Esophagus muscularis mucosa (tissue), 4 donors: Measurements from ENCODE around the gene ROBO1. TPM values are rescaled to one million over a fixed set of nuclear protein-coding genes. Genes with fewer than 3 reads are reported as not detected.

Experiments used
- DNase-seq: peaks from one replicate; pipeline ENCODE4 v3.0.0-alpha.2; 2017; ENCODE audit errors: extremely low spot score
- H3K27ac ChIP-seq, 4 donors: fragments of 200-600 bp; sonication (generic); replicated peaks in 1 of 4; 1 replicate in 3 of 4; 2 replicates in 1 of 4; pipeline ENCODE4 v1.5.1; 2016 to 2019; ENCODE audit warnings: mild to moderate bottlenecking in 1 of 4
- H3K27me3 ChIP-seq, 4 donors: fragments of 200-600 bp; sonication (generic); one replicate each; pipeline versions ENCODE4 v1.5.1 to v1.6.0; 2016 to 2019
- H3K36me3 ChIP-seq, 4 donors: fragments of 200-600 bp; sonication (generic); one replicate each; pipeline ENCODE4 v1.5.1; 2016 to 2019
- H3K4me1 ChIP-seq, 4 donors: fragments of 200-600 bp; sonication (generic); one replicate each; pipeline ENCODE4 v1.5.1; 2016 to 2019
- H3K4me3 ChIP-seq, 4 donors: fragments of 200-600 bp; sonication (generic); 1 replicate in 2 of 4; 2 replicates in 2 of 4; pipeline ENCODE4 v1.5.1; 2016 to 2019; ENCODE audit warnings: mild to moderate bottlenecking in 4 of 4, moderate library complexity in 1 of 4
- H3K9me3 ChIP-seq, 4 donors: fragments of 200-600 bp; sonication (generic); 1 replicate in 3 of 4; 2 replicates in 1 of 4; pipeline ENCODE4 v1.5.1; 2016 to 2019
- EP300 ChIP-seq: sonication (generic); formaldehyde crosslinking; IDR thresholded peaks from one replicate; pipeline ENCODE4 v1.6.1; 2017; ENCODE audit warnings: antibody characterized with exemption
- POLR2A ChIP-seq: fragments of 450-650 bp; IDR thresholded peaks from one replicate; pipeline ENCODE4 v1.6.1; 2017; ENCODE audit warnings: antibody characterized with exemption, moderate library complexity, mild to moderate bottlenecking, low read depth
- POLR2AphosphoS5 ChIP-seq, 2 donors: sonication (generic); formaldehyde crosslinking; IDR thresholded peaks; one replicate each; pipeline ENCODE4 v1.6.1; 2017; ENCODE audit warnings: antibody characterized with exemption in 2 of 2
- WGBS: methylation state at CpG from one replicate; pipeline ENCODE4 v1.1.5; 2018; 5-methylcytosine and 5-hydroxymethylcytosine counted together
- intact Hi-C: fragments of 100-400 bp; cut with DNase I; formaldehyde crosslinking; loops from one replicate; pipeline ENCODE4 v1.15.1; 2023
- total RNA-seq, 4 donors: library from RNA; depleted of rRNA; stranded (reverse); fragments of >200 nt; gene quantifications; one replicate each; pipeline versions ENCODE4 v1.1.0 to v1.2.1, GENCODE V29; 2016
- TF ChIP-seq, protein P1 (sequence below), 3 experiments: fragments of 200-600 bp in 2 of 3; fragments of 450-650 bp in 1 of 3; sonication (generic) in 2 of 3; IDR thresholded peaks; one replicate each; pipeline ENCODE4 v1.5.1; 2017 to 2019; ENCODE audit warnings: antibody characterized with exemption in 3 of 3, mild to moderate bottlenecking in 2 of 3, moderate library complexity in 1 of 3

Gene ROBO1
- total RNA-seq, 4 donors from 2014 or later = 9.6 to 14.2 (median 12.6) TPM

GRCh38 chr3:79661896-79662295, 105.9 kb downstream of the ROBO1 start:
- TF ChIP-seq EP300 = no peak
- H3K27me3 ChIP-seq = no peaks in the 10 kb centered on the region
- no peaks in the 10 kb centered on the region for H3K9me3 ChIP-seq
- no peaks in the 10 kb centered on the region for H3K36me3 ChIP-seq
- intact Hi-C loops = no loop called here
- H3K27ac ChIP-seq = no peak overlapping the region
- no peak for DNase-seq
- no peaks in the 10 kb centered on the region for H3K4me1 ChIP-seq
- no peak overlapping the region for H3K4me3 ChIP-seq
- 49% methylated on average over 3 of the region's 3 CpGs for WGBS

- Histone ChIP-seq H3K27me3 (no peaks in the 10 kb centered on the region), H3K27ac (no peak overlapping the region), H3K4me3 (no peak overlapping the region), H3K36me3 (no peaks in the 10 kb centered on the region), H3K4me1 (no peaks in the 10 kb centered on the region), H3K9me3 (no peaks in the 10 kb centered on the region)
- no peak for DNase-seq
- TF ChIP-seq POLR2A (no peak), POLR2AphosphoS5 (IDR thresholded peaks at IDR 0.05) (no peak), EP300 (no peak)
- TF ChIP-seq, protein P1, sequence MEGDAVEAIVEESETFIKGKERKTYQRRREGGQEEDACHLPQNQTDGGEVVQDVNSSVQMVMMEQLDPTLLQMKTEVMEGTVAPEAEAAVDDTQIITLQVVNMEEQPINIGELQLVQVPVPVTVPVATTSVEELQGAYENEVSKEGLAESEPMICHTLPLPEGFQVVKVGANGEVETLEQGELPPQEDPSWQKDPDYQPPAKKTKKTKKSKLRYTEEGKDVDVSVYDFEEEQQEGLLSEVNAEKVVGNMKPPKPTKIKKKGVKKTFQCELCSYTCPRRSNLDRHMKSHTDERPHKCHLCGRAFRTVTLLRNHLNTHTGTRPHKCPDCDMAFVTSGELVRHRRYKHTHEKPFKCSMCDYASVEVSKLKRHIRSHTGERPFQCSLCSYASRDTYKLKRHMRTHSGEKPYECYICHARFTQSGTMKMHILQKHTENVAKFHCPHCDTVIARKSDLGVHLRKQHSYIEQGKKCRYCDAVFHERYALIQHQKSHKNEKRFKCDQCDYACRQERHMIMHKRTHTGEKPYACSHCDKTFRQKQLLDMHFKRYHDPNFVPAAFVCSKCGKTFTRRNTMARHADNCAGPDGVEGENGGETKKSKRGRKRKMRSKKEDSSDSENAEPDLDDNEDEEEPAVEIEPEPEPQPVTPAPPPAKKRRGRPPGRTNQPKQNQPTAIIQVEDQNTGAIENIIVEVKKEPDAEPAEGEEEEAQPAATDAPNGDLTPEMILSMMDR (IDR thresholded peaks at IDR 0.05) = no peak
- intact Hi-C loops = no loop called here
Measured at GRCh38 chr3:79657076-79657475, 110.7 kb downstream of the ROBO1 start.

DNA sequence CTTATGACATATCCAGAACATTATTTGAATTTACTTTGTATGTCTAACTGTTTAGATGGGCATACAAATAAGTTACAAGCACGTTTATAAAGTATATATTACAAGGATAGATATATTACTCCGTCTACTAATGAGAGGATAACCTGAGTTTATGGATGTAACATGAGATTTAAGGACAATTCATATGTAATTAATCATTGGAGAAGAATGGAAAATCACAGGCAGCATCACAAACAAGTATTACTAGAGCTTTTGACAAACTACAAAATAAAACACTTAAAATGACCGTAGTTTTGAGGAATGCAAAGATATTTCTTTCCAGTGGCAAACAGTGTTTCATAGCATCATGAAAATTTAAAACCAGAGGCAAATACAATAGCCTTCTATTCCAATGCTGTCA, 113.8 kb downstream of the ROBO1 start:
- WGBS = 52% methylated on average over 3 of the region's 3 CpGs
- H3K27ac ChIP-seq = no peak overlapping the region
- no peaks in the 10 kb centered on the region for H3K27me3 ChIP-seq
- DNase-seq = no peak
- TF ChIP-seq POLR2AphosphoS5 (IDR thresholded peaks at IDR 0.05) = no peak
- TF ChIP-seq, protein P1 (IDR thresholded peaks at IDR 0.05) = no peak
- TF ChIP-seq POLR2A = no peak
- TF ChIP-seq EP300 = no peak
- intact Hi-C loops = no loop called here
- H3K4me3 ChIP-seq = no peak overlapping the region
- H3K36me3 ChIP-seq = no peaks in the 10 kb centered on the region
- H3K4me1 ChIP-seq = no peaks in the 10 kb centered on the region
- no peaks in the 10 kb centered on the region for H3K9me3 ChIP-seq

DNA sequence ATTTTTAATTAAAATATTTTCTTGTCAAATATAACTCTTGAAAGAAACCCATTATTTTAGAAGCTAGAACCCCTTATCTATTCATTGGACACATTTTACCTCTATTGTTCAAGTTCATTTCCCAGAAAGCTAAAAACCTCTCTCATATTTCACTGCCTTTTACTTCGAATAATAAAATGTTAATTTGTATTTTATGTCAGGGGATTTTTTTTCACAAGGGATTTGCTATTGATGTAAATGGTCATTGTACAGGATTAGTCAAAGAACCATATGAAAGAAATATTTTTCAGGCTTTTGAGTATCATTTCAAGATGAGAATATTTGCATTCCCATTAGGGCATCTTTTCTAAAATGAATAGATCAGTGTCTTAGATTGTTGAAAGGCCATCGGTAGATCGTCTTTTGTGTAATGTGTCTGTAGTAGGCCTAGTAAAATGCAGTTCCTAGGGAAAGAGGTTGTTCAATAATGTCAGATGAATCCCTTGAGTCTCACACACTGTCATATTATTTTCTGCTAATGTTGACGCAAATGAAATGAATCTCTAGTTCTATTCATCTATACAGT, 114.5 kb downstream of the ROBO1 start:
- Histone ChIP-seq H3K4me1 (no peaks in the 10 kb centered on the region), H3K4me3 (no peak overlapping the region), H3K9me3 (no peaks in the 10 kb centered on the region), H3K27ac (no peak overlapping the region), H3K27me3 (no peaks in the 10 kb centered on the region), H3K36me3 (no peaks in the 10 kb centered on the region)
- 82% methylated on average over 4 of the region's 4 CpGs for WGBS
- no peak for TF ChIP-seq POLR2AphosphoS5 (IDR thresholded peaks at IDR 0.05)
- no peak for DNase-seq
- intact Hi-C loops = no loop called here

- no peaks in the 10 kb centered on the region for H3K9me3 ChIP-seq
- no peaks in the 10 kb centered on the region for H3K36me3 ChIP-seq
- TF ChIP-seq EP300 (no peak), POLR2A (no peak), POLR2AphosphoS5 (IDR thresholded peaks at IDR 0.05) (no peak)
- TF ChIP-seq, protein P1 (IDR thresholded peaks at IDR 0.05) = no peak
- 41% methylated on average over 7 of the region's 7 CpGs for WGBS
- H3K27ac ChIP-seq = no peak overlapping the region
- H3K27me3 ChIP-seq = no peaks in the 10 kb centered on the region
- H3K4me1 ChIP-seq = no peaks in the 10 kb centered on the region
- no peak overlapping the region for H3K4me3 ChIP-seq
- intact Hi-C loops = no loop called here
- no peak for DNase-seq
Measured at GRCh38 chr3:79651536-79652065, 116.2 kb downstream of the ROBO1 start.

DNA sequence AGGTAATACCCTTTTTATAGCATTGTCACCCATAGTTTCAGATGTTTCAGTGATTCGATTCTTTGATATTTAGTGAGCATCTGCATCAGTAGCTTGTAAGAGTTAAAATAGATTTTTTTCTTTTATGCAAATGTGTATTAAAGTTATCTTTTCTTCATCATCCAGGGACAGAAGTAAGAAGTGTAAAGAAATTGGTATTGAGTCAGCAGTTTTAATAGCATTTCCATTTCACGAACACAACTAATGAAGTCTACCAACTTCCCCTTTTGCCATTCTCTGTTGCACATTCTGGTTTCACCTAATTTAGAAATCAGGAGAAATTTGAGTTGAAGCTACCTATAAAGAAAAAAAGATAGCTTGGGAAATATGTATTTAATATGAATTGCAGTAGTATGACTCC, 127.9 kb downstream of the ROBO1 start:
- Histone ChIP-seq H3K27me3 (peaks cover 0 to 4% (median 0%) of the 10 kb centered on the region in 4 donors), H3K36me3 (no peaks in the 10 kb centered on the region), H3K4me1 (no peaks in the 10 kb centered on the region), H3K4me3 (no peak overlapping the region), H3K27ac (no peak overlapping the region), H3K9me3 (no peaks in the 10 kb centered on the region)
- intact Hi-C loops = no loop called here
- WGBS = 93% methylated on average over 2 of the region's 2 CpGs
- TF ChIP-seq POLR2AphosphoS5 (IDR thresholded peaks at IDR 0.05) (no peak), POLR2A (no peak), EP300 (no peak)
- TF ChIP-seq, protein P1 (IDR thresholded peaks at IDR 0.05) = no peak
- DNase-seq = no peak
